ENCODE results near the gene GHITM.
"Not testable (repeated sequence)": the region's sequence is repeated elsewhere in the genome, so short reads cannot be mapped to it uniquely, and the experiment has no call there.

Gene GHITM

GRCh38 chr10:84139126-84140035 is at the start of gene GHITM:
GHITM (plus strand) TSS chr10:84139509; CDS start chr10:84141501, 1,992 bp downstream.
- DNase-seq, result peak; percentile 95 to 99 (median 96)

- DNase-seq, result no peak
These were observed 43.4 kb upstream of the GHITM start for GRCh38 chr10:84095811-84096497.

GRCh38 chr10:84097787-84098353 is 41.4 kb upstream of the GHITM start:
- no peak for DNase-seq

GRCh38 chr10:84098667-84099066 is 40.6 kb upstream of the GHITM start:
- DNase-seq, result no peak

- DNase-seq, result no peak
These were observed 38.3 kb upstream of the GHITM start for GRCh38 chr10:84101042-84101441.

GRCh38 chr10:84108797-84109196 is 30.5 kb upstream of the GHITM start:
- no peak for DNase-seq

GRCh38 chr10:84109772-84110171 is 29.5 kb upstream of the GHITM start:
- not testable (repeated sequence) for DNase-seq

GRCh38 chr10:84113468-84113867 is 25.8 kb upstream of the GHITM start:
- DNase-seq, result not testable (repeated sequence)

- no peak for DNase-seq
These were observed 25.1 kb upstream of the GHITM start for GRCh38 chr10:84114088-84114667.

- not testable (repeated sequence) for DNase-seq
These were observed 22.1 kb upstream of the GHITM start for GRCh38 chr10:84117204-84117603.

GRCh38 chr10:84117686-84118394 is 21.5 kb upstream of the GHITM start:
- DNase-seq, result no peak

- no peak for DNase-seq
These were observed 20.8 kb upstream of the GHITM start for GRCh38 chr10:84118395-84119006.

- DNase-seq, result no peak
These were observed 15.9 kb upstream of the GHITM start for GRCh38 chr10:84123362-84123761.

- not testable (repeated sequence) for DNase-seq
These were observed 13.2 kb upstream of the GHITM start for GRCh38 chr10:84125910-84126784.

- DNase-seq, result no peak
These were observed 12.5 kb upstream of the GHITM start for GRCh38 chr10:84126785-84127167.

GRCh38 chr10:84135836-84136235 is 3.5 kb upstream of the GHITM start:
- DNase-seq, result no peak

- no peak for DNase-seq
These were observed 1.5 kb upstream of the GHITM start for GRCh38 chr10:84137811-84138210.

- peak in 2 of 4 experiments; percentile 43 for DNase-seq
These were observed 707 bp upstream of the GHITM start for GRCh38 chr10:84138478-84139125.

- no peak for DNase-seq
These were observed 699 bp downstream of the GHITM start for GRCh38 chr10:84140036-84140379.

GRCh38 chr10:84147347-84147746 is 8.0 kb downstream of the GHITM start:
- no peak for DNase-seq

All from activated CD4-positive, CD25-positive, alpha-beta regulatory T cell (primary cell).